T-helper 2 cell (primary cell): ENCODE measurements around the gene TTC4.
"Not testable (repeated sequence)": the region's sequence is repeated elsewhere in the genome, so short reads cannot be mapped to it uniquely, and the experiment has no call there.

Source experiments
- DNase-seq, 5 experiments: peaks; one replicate each; pipeline versions ENCODE4 v3.0.0 to v3.0.0-alpha.2; 2012 to 2022

Gene TTC4

DNA sequence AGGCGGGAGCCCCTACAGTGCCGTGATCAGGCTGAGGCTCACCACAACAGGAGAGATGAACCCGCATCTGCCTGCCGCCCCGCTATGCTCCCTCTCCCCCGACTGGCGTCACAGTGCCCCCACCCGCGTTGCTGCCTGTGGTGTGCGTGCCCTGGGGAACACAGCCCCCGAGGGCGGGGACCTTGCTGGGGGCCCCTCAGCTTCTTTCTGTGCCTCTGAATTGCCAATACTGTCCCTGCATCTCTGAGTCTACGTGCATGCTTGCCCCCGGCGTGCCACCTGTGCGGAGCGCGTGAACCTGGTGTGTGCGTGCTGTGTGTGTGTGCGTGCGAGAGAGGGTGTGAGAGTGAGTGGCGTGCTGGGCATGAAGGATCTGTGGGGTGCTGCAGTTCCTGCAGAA lies 38.4 kb downstream of the TTC4 start:
- DNase-seq = no peak

GRCh38 chr1:54754486-54755285 lies 39.0 kb downstream of the TTC4 start:
- DNase-seq = no peak

- no peak for DNase-seq
Measured at GRCh38 chr1:54757833-54758232, 42.2 kb downstream of the TTC4 start.

- DNase-seq = no peak
Measured at GRCh38 chr1:54758678-54759348, 43.2 kb downstream of the TTC4 start.

GRCh38 chr1:54763816-54764132 lies 48.1 kb downstream of the TTC4 start:
- peak in 2 of 5 experiments; percentile 4 to 34 for DNase-seq

DNA sequence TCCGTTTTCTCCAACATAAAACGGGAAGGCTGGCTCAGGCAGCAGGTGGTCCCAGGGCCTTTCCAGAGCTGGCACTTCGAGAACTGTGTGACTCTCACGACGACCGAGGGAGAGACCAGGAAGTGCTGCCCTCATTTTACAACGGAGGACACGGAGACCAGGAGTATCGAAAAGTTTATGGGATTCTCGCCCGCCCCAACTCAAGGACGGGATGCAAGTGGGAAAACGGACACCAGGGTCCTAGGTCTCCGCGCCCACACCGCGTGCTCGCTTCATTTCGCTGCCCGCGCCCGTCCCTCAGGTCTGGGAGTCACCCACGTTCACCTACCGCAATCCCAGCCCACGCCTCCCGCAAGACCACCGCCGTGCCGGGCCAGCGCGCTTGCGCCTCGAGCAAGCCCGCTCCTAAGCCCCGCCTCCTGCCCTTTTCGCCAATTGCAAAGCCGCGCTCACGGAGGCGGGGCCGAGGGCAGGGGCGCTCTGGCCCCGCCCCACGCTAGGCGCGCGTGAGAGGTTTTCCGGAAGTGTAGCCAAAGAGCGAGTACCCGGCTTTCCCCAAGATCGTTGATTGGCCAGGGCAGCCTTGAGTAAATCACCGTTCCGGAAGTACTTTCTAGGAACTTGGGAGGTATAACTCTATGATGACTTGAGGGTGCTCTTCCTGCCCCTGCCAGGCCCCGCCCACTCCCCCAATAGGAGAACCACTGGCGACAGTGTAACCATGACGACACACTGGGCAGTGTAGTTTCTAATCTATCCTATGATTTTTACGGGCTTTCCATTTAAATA lies 48.7 kb downstream of the TTC4 start, which contains the start of gene PARS2:
Gene PARS2, minus strand, starts transcription at position 391 of the 789 bp plus-strand sequence. CDS start 5,362 bp downstream, outside the sequence.
- peak; percentile 91 to 99 (median 94) for DNase-seq

DNA sequence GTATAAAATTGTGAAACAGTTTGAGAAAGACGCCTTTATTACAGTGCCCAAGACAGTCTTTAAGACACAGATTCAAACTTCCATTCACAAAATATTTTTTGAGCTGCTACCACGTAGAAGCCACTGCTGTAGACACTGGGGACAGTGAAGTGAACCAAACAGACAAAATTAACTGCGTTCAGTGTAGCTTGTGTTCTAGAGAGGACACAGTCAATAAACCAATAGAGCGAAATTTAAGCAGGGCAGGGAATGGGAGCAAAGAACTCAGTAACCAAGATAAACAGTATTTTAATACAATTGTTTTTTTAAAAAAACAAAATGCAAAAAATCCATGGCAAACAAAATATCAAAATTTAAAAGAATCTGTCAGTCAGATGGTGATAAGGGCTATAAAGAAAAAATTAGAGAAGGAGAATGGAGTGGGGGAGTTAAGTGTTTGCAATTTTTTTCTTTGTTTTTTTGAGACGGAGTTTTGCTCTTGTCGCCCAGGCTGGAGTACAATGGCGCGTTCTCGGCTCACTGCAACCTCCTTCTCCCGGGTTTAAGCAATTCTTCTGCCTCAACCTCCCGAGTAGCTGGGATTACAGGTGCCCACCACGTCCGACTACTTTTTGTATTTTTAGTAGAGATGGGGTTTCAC lies 49.4 kb downstream of the TTC4 start:
- no peak for DNase-seq

- DNase-seq = no peak
Measured at GRCh38 chr1:54766726-54767125, 51.1 kb downstream of the TTC4 start.

DNA sequence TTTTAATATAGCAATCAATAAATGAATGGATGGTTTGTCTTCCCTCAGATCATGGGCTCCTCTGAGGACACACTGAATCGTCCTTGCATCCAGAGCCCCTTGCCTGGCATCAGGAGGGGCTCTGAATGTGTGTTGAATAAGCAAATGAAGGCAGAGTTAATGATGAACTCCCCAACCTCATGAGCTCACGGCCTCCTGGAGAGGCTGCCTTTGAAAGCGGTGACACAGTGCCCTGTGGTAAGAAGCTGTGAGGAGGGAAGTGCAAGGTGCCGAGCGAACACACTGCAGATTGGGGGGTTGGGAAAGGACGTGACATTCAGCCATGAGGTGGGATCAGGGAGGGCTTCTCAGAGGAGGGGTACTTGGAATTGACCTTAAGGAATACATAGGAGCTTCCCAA lies 51.9 kb downstream of the TTC4 start:
- DNase-seq = no peak

DNA sequence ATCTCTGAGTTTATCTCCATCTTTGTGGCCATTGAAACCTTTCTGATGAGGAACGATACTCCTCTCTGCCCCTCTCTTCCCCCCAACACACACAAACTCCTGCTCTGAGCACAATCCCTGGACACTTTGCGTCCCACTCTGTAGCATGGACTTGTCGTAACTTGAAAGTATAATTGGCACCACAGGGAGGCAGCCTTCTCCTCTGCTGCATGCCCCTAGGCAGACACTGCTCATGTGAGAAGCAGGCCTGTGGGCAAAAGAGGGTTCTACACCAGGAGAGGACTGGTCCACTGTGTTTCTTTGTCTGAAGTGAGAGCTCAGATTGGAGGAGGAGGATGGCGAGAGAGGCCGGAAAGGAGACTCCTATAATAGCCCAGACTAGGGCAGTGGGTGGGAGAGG lies 52.4 kb downstream of the TTC4 start:
- peak in 1 of 5 experiments; percentile 37 for DNase-seq

DNA sequence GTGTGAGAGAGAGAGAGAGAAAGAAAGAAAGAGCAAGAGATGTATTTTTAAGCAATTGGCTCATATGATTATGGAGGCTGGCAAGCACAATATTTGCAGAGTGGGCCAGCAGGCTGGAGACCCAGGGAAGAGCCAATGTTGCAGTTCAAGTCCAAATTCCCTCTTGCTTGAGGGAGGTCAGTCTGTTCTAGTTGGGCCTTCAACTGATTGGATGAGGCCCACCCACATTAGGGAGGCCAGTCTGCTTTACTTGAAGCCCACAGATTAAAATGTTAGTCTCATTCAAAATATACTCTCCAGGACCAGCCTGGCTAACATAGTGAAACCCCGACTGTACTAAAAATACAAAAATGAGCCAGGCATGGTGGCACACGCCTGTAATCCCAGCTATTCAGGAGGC lies 57.3 kb downstream of the TTC4 start:
- no peak for DNase-seq

- DNase-seq = peak in 1 of 5 experiments; percentile 12
Measured at GRCh38 chr1:54774820-54775498, 59.3 kb downstream of the TTC4 start.

GRCh38 chr1:54775828-54776721 lies 60.4 kb downstream of the TTC4 start:
- not testable (repeated sequence) for DNase-seq

DNA sequence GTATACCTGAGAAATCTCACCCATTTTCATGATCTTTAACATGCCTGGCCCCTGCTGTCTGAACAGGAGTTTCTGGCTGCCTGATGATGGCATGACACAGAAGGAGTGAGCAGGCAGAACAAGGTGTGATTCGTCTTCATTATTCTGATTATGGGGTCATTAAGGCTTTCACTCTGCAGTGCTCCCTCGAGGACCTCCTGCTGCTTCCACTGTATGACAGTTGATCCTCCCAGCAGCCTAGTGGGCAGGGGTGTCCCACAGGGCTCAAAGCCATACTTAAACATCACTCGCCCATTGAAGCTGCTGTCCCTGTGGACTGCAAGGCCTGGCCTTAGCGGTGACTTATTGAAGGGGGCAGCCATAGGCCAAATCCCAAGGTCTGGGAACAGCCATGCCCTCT lies 61.4 kb downstream of the TTC4 start:
- DNase-seq = no peak

DNA sequence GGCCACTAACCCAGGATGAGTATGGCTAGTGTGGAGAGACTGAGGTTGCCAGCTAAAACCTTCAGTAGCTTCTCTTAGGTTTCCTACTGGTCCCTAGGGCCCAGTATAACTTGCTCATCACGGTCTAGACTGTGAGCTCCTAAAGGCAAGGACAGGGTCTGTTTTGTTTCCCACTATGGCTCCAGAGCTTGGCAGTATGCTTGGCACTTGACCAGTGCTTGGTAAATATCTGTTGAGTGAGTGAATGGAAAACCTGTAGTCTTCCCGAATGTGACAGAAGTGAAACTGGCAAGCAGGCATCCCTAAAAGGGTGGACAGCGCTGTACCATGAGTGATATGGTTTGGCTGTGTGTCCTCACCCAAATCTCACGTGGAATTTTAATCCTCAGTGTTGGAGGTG lies 61.8 kb downstream of the TTC4 start:
- no peak for DNase-seq

GRCh38 chr1:54781023-54781723 lies 65.5 kb downstream of the TTC4 start:
- no peak for DNase-seq

- no peak for DNase-seq
Measured at GRCh38 chr1:54782156-54782555, 66.5 kb downstream of the TTC4 start.

DNA sequence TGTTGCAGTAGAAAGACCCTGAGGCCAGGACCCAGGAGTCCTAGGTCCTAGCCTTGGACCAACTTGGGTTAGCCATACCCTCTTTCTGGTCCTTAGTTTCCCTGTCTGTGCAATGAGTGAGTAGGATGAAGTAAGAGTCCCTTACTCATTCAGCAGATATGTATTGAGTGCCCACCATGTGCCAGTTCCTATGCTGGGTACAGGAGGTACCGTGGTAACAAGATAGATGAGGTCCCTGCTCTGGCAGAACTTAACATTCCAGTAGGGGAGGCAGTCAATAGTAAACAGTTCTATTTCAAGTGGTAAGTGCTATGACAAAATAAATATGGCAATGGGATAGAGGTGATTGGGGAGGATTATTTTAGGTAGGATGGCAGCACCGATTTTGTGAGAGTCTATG lies 66.9 kb downstream of the TTC4 start:
- no peak for DNase-seq

GRCh38 chr1:54784066-54784465 lies 68.4 kb downstream of the TTC4 start:
- no peak for DNase-seq

- no peak for DNase-seq
Measured at GRCh38 chr1:54786778-54787177, 71.1 kb downstream of the TTC4 start.

- DNase-seq = no peak
Measured at GRCh38 chr1:54787604-54788003, 71.9 kb downstream of the TTC4 start.
